Liver (tissue), 9 donors: Measurements from ENCODE around the gene PSMD14. TPM values are rescaled to one million over a fixed set of nuclear protein-coding genes. Genes with fewer than 3 reads are reported as not detected.

Experiments
- DNase-seq: peaks from one replicate; pipeline ENCODE4 v3.0.0-alpha.2; 2017; ENCODE audit warnings: low spot score
- H3K27ac ChIP-seq, 2 donors: one replicate each; pipeline ENCODE4 v1.7.0; 2013; ENCODE audit warnings: inconsistent platforms in 2 of 2, low read length in 2 of 2, control low read depth in 1 of 2, low read depth in 1 of 2, mild to moderate bottlenecking in 1 of 2
- H3K27me3 ChIP-seq, 4 donors: one replicate each; pipeline versions ENCODE4 v1.6.1 to v1.7.0; 2013; ENCODE audit warnings: low read length in 3 of 4, inconsistent platforms in 1 of 4, mild to moderate bottlenecking in 1 of 4, moderate library complexity in 1 of 4; ENCODE audit not compliant: control insufficient read depth in 4 of 4, insufficient read depth in 4 of 4
- H3K36me3 ChIP-seq, 4 donors: one replicate each; pipeline versions ENCODE4 v1.6.1 to v1.7.0; 2013; ENCODE audit warnings: low read length in 3 of 4, mild to moderate bottlenecking in 3 of 4, low read depth in 1 of 4, moderate library complexity in 1 of 4; ENCODE audit not compliant: control insufficient read depth in 4 of 4, insufficient read depth in 3 of 4
- H3K4me1 ChIP-seq, 4 donors: one replicate each; pipeline versions ENCODE4 v1.6.1 to v1.7.0; 2013; ENCODE audit warnings: low read length in 3 of 4, mild to moderate bottlenecking in 3 of 4, moderate library complexity in 1 of 4; ENCODE audit not compliant: control insufficient read depth in 4 of 4, insufficient read depth in 4 of 4
- H3K4me3 ChIP-seq, 3 donors: one replicate each; pipeline versions ENCODE4 v1.6.1 to v1.7.0; 2013; ENCODE audit warnings: low read length in 3 of 3, control low read depth in 1 of 3, low read depth in 1 of 3, mild to moderate bottlenecking in 1 of 3
- H3K9ac ChIP-seq, 2 donors: one replicate each; pipeline ENCODE4 v1.7.0; 2013; ENCODE audit warnings: low read length in 2 of 2, mild to moderate bottlenecking in 2 of 2, moderate library complexity in 2 of 2, control low read depth in 1 of 2, low read depth in 1 of 2
- H3K9me3 ChIP-seq, 4 donors: one replicate each; pipeline versions ENCODE4 v1.6.1 to v1.7.0; 2013; ENCODE audit warnings: low read length in 3 of 4; ENCODE audit not compliant: control insufficient read depth in 4 of 4
- ATF3 ChIP-seq: IDR thresholded peaks from 2 replicates; pipeline ENCODE4 v1.6.1; 2016; ENCODE audit warnings: antibody characterized with exemption
- CTCF ChIP-seq: fragments of 150-350 bp; IDR thresholded peaks from 2 replicates; pipeline ENCODE4 v1.5.1; 2017; ENCODE audit warnings: improper control_type of control experiment, low read depth, low read length; ENCODE audit not compliant: missing input control
- FOXA2 ChIP-seq: IDR thresholded peaks from 2 replicates; pipeline ENCODE4 v1.6.1; 2016; ENCODE audit warnings: antibody characterized with exemption
- GABPA ChIP-seq, 2 donors: IDR thresholded peaks in 1 of 2; conservative IDR thresholded peaks in 1 of 2; 2 replicates each; pipeline ENCODE4 v1.6.1; 2016; ENCODE audit warnings: antibody characterized with exemption in 2 of 2, mild to moderate bottlenecking in 1 of 2, moderate library complexity in 1 of 2
- HNF4G ChIP-seq: IDR thresholded peaks from 2 replicates; pipeline ENCODE4 v1.6.1; 2016; ENCODE audit warnings: antibody characterized with exemption
- NR2F2 ChIP-seq: IDR thresholded peaks from 2 replicates; pipeline ENCODE4 v1.6.1; 2016; ENCODE audit warnings: antibody characterized with exemption
- REST ChIP-seq: IDR thresholded peaks from 2 replicates; pipeline ENCODE4 v1.6.1; 2016; ENCODE audit warnings: antibody characterized with exemption, mild to moderate bottlenecking
- RXRA ChIP-seq, 2 donors: IDR thresholded peaks; 2 replicates each; pipeline ENCODE4 v1.6.1; 2017 to 2018; ENCODE audit warnings: antibody characterized with exemption in 2 of 2, mild to moderate bottlenecking in 1 of 2
- SP1 ChIP-seq: IDR thresholded peaks from 2 replicates; pipeline ENCODE4 v1.6.1; 2018; ENCODE audit warnings: antibody characterized with exemption, mild to moderate bottlenecking
- whole genome bisulfite sequencing: extraction: QIAGEN DNeasy Blood & Tissue Kit; methylation state at CpG from one replicate; pipeline ENCODE4 v1.1.7; 2013; 5-methylcytosine and 5-hydroxymethylcytosine counted together
- polyA plus RNA-seq, 2 donors: library from polyadenylated mRNA; stranded (reverse) in 1 of 2; unstranded in 1 of 2; fragments of 200-250 nt in 1 of 2; fragments of >200 nt in 1 of 2; fragmentation: Nextera tagmentation in 1 of 2; extraction: Ambion mirVana in 1 of 2; gene quantifications; one replicate each; pipeline versions ENCODE4 v1.2.1 to v1.2.3, GENCODE V29; 2013 to 2015
- total RNA-seq, 2 donors: library from RNA; depleted of rRNA; stranded (reverse); fragments of >200 nt; gene quantifications; one replicate each; pipeline ENCODE4 v1.2.3, GENCODE V29; 2014
- donor health status: healthy.
- donor health status: healthy.
- donor health status: healthy.
- donor health status: healthy.
- donor health status: healthy.

PSMD14 gene
- total and polyA plus RNA-seq, 4 donors = 32.0 to 37.9 (median 33.7) TPM

GRCh38 chr2:161415034-161415986 is 107.1 kb downstream of the PSMD14 start (continued):
- no peak for TF ChIP-seq REST
- TF ChIP-seq RXRA (IDR thresholded peaks at IDR 0.05) = no peak
- TF ChIP-seq HNF4G = no peak

- no peak within 1 kb of the TSS for H3K27ac ChIP-seq
- H3K9ac ChIP-seq = no peak within 1 kb of the TSS
- peak; percentile 12 for TF ChIP-seq SP1
- TF ChIP-seq HNF4G = no peak
- H3K9me3 ChIP-seq = no peaks in the 10 kb centered on the region
- peaks cover 0 to 3% (median under 1%) of the 10 kb centered on the region in 4 donors for H3K36me3 ChIP-seq
- H3K4me3 ChIP-seq = no peak within 1 kb of the TSS
- peaks cover 21 to 45% (median 29%) of the 10 kb centered on the region in 4 donors for H3K4me1 ChIP-seq
- H3K27me3 ChIP-seq = peaks cover 0 to 17% (median 13%) of the 10 kb centered on the region in 4 donors
- WGBS = 8% methylated on average over 16 of the region's 16 CpGs
- no peak for DNase-seq
Measured at GRCh38 chr2:161415987-161416707, 107.9 kb downstream of the PSMD14 start, which contains the start of gene TBR1. Gene TBR1, plus strand, starts transcription at chr2:161416297. Its CDS starts 114 bp downstream, at chr2:161416411.

DNA sequence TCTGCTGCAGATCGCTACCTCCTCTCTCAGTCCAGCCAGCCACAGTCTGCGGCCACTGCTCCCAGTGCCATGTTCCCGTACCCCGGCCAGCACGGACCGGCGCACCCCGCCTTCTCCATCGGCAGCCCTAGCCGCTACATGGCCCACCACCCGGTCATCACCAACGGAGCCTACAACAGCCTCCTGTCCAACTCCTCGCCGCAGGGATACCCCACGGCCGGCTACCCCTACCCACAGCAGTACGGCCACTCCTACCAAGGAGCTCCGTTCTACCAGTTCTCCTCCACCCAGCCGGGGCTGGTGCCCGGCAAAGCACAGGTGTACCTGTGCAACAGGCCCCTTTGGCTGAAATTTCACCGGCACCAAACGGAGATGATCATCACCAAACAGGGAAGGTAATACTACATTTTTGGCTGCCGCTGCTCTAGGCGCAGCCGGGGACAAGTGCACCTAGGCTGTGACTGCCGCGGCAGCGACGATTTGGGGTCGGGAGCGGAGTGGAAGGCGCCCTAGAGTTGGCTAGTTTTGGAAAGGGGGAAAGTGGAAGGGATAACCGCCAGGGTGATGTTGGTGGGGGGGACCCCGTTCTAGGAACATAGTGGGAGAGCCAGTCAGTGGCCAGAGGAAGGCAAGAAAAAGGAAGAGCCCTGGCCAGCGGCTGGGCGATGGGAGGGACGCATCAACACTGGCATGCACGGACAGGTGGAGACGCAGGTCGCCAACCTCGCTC is 108.6 kb downstream of the PSMD14 start:
- Histone ChIP-seq H3K36me3 (no peaks in the 10 kb centered on the region), H3K9ac (no peak overlapping the region), H3K27me3 (peaks cover 0 to 20% (median 13%) of the 10 kb centered on the region in 4 donors), H3K4me3 (no peak overlapping the region), H3K27ac (no peak overlapping the region), H3K4me1 (peaks cover 21 to 45% (median 29%) of the 10 kb centered on the region in 4 donors), H3K9me3 (no peaks in the 10 kb centered on the region)
- no peak for DNase-seq
- TF ChIP-seq GABPA (IDR thresholded peaks at IDR 0.05 in 1 of 2, conservative IDR thresholded peaks at IDR 0.05 in 1 of 2) = no peak
- no peak for TF ChIP-seq NR2F2
- TF ChIP-seq FOXA2 = no peak
- TF ChIP-seq ATF3 = no peak
- no peak for TF ChIP-seq CTCF
- 9% methylated on average over 41 of the region's 41 CpGs for WGBS
